Measurements from ENCODE around the gene KLF13. TPM values are rescaled to one million over a fixed set of nuclear protein-coding genes. Genes with fewer than 3 reads are reported as not detected.
A peak's percentile ranks its signal among the peaks of the same experiment; 100 is the strongest.

KLF13 gene
- total and polyA plus RNA-seq, 2 donors (not counting 1 experiment from before 2014, with no cell fraction given), result 39.6 to 42.9 TPM

- no peak overlapping the region for H3K9ac ChIP-seq (ENCODE audit: insufficient read depth, low read length)
- H3K27ac ChIP-seq (ENCODE audit: insufficient read depth, low read length), result no peak overlapping the region
- DNase-seq (ENCODE audit: low read depth in 2 of 2), result no peak
These were observed 24.5 kb upstream of the KLF13 start for GRCh38 chr15:31302029-31302657.

DNA sequence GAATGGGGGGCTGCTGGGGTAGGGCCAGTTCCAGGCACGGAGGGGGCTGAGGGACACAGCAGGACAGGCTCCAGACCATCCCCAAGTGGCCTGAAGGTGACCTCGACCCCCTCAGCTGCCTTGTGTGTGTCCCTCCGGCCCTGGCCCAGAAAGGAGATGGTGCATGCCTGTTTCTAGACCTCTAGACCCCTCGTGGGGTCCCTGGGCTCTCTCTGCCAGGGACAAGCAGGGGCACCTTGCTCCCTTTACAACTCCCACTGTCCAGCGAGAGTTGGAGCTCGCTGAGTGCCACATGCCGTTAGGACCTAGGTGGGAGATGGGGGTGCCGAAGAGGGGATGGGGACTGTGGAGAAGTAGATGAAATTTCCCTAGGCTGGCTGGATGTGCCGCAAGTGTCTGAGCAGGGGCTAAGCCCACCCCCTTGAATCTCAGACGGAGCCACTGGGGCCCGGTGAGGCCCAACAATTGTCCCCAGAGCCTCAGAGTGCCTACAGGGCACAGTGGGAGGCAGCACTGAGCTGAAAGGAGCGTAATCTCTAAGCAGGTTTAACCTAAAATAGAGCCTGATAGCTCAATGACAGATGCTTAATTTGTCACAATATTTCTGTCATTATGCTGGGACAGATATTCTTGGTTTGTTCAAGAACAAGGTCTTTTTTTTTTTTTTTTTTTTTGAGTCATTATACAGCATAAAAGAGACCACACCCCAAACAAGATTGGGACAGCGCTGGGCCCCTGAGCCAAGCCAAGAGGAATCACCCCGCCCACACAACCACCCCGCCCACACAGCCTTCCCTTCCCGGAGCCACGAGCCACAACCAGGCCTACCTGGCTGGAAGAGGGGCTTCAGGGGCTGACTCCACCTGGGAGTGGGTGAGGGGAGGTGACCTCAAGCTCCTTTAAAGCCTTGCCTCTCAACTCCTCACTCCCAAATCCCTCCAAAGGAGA lies 23.6 kb upstream of the KLF13 start:
- no peaks in the 10 kb centered on the region for H3K36me3 ChIP-seq (ENCODE audit: control insufficient read depth, insufficient read depth, low read length)
- H2AFZ ChIP-seq (ENCODE audit: low read length), result no peak overlapping the region
- H3K27ac ChIP-seq (ENCODE audit: insufficient read depth, low read length), result no peak overlapping the region
- no peak overlapping the region for H3K9ac ChIP-seq (ENCODE audit: insufficient read depth, low read length)
- no peak overlapping the region for H3K4me3 ChIP-seq (replicated peaks in 1 of 4; ENCODE audit: control extremely low read depth in 1 of 4, insufficient read depth in 1 of 4, low read depth in 3 of 4, low read length in 4 of 4)
- no peak overlapping the region for H3K4me2 ChIP-seq (ENCODE audit: extremely low read depth, insufficient read depth, low read length)
- H3K4me1 ChIP-seq (ENCODE audit: control insufficient read depth, extremely low read depth, insufficient read depth, low read length), result no peaks in the 10 kb centered on the region
- H3K27me3 ChIP-seq (ENCODE audit: control insufficient read depth, insufficient read depth, low read length), result peaks cover 9% of the 10 kb centered on the region
- DNase-seq (ENCODE audit: low read depth in 2 of 2), result no peak
- no peaks in the 10 kb centered on the region for H3K9me3 ChIP-seq (ENCODE audit: control insufficient read depth, insufficient read depth, low read depth, low read length)
- TF ChIP-seq CTCF (conservative IDR thresholded peaks at IDR 0.05 in 1 of 2, IDR thresholded peaks at IDR 0.05 in 1 of 2; ENCODE audit: low read depth in 1 of 2, low read length in 2 of 2) (peak in 1 of 2 donors; percentile 10), EZH2 (IDR thresholded peaks at IDR 0.05; ENCODE audit: low read length, missing control alignments) (no peak)
- no peaks in the 10 kb centered on the region for H4K20me1 ChIP-seq (ENCODE audit: control insufficient read depth, extremely low read depth, insufficient read depth, low read length)
- no peaks in the 10 kb centered on the region for H3K79me2 ChIP-seq (ENCODE audit: control insufficient read depth, insufficient read depth, low read length)

More at GRCh38 chr15:31302029-31302657, 24.5 kb upstream of the KLF13 start:
- H3K4me3 ChIP-seq (replicated peaks in 1 of 4; ENCODE audit: control extremely low read depth in 1 of 4, insufficient read depth in 1 of 4, low read depth in 3 of 4, low read length in 4 of 4), result no peak overlapping the region
- no peaks in the 10 kb centered on the region for H4K20me1 ChIP-seq (ENCODE audit: control insufficient read depth, extremely low read depth, insufficient read depth, low read length)
- H3K4me2 ChIP-seq (ENCODE audit: extremely low read depth, insufficient read depth, low read length), result no peak overlapping the region
- TF ChIP-seq EZH2 (IDR thresholded peaks at IDR 0.05; ENCODE audit: low read length, missing control alignments) (no peak), CTCF (conservative IDR thresholded peaks at IDR 0.05 in 1 of 2, IDR thresholded peaks at IDR 0.05 in 1 of 2; ENCODE audit: low read depth in 1 of 2, low read length in 2 of 2) (no peak)
- no peaks in the 10 kb centered on the region for H3K36me3 ChIP-seq (ENCODE audit: control insufficient read depth, insufficient read depth, low read length)
- H2AFZ ChIP-seq (ENCODE audit: low read length), result no peak overlapping the region
- no peaks in the 10 kb centered on the region for H3K9me3 ChIP-seq (ENCODE audit: control insufficient read depth, insufficient read depth, low read depth, low read length)
- peaks cover 6% of the 10 kb centered on the region for H3K27me3 ChIP-seq (ENCODE audit: control insufficient read depth, insufficient read depth, low read length)
- H3K79me2 ChIP-seq (ENCODE audit: control insufficient read depth, insufficient read depth, low read length), result no peaks in the 10 kb centered on the region
- no peaks in the 10 kb centered on the region for H3K4me1 ChIP-seq (ENCODE audit: control insufficient read depth, extremely low read depth, insufficient read depth, low read length)
